HG02852 (cell line): ENCODE results near the gene CADM4.
A peak's percentile ranks its signal among the peaks of the same experiment; 100 is the strongest.
"Not testable (repeated sequence)": the region's sequence is repeated elsewhere in the genome, so short reads cannot be mapped to it uniquely, and the experiment has no call there.

Experiments
- ATAC-seq: cut with Tn5 transposase; IDR thresholded peaks from one replicate; pipeline ENCODE4 v1.9.1; 2021; ENCODE audit warnings: mild to moderate bottlenecking, moderate library complexity; ENCODE audit not compliant: unreplicated experiment

The CADM4 gene

GRCh38 chr19:43610493-43610892, 29.2 kb downstream of the CADM4 start:
- no peak for ATAC-seq

GRCh38 chr19:43609872-43610271, 29.8 kb downstream of the CADM4 start:
- no peak for ATAC-seq

- no peak for ATAC-seq
Observed at GRCh38 chr19:43607238-43608205, 32.1 kb downstream of the CADM4 start.

GRCh38 chr19:43606569-43607229, 33.0 kb downstream of the CADM4 start:
- no peak for ATAC-seq

- ATAC-seq = no peak
Observed at GRCh38 chr19:43605875-43606568, 33.6 kb downstream of the CADM4 start.

- ATAC-seq = not testable (repeated sequence)
Observed at GRCh38 chr19:43600326-43600725, 39.3 kb downstream of the CADM4 start.

- ATAC-seq = no peak
Observed at GRCh38 chr19:43599635-43600295, 39.9 kb downstream of the CADM4 start.

GRCh38 chr19:43598445-43599240, 41.0 kb downstream of the CADM4 start:
- ATAC-seq = no peak

- no peak for ATAC-seq
Observed at GRCh38 chr19:43597876-43598275, 41.8 kb downstream of the CADM4 start.

- no peak for ATAC-seq
Observed at GRCh38 chr19:43596842-43597461, 42.7 kb downstream of the CADM4 start.

- ATAC-seq = peak; percentile 79
Observed at GRCh38 chr19:43595999-43596841, 43.4 kb downstream of the CADM4 start, which contains the start of the genes IRGQ and ZNF576. TSS of gene IRGQ (minus strand) at chr19:43596134. CDS start at chr19:43595338, 796 bp downstream. TSS of gene ZNF576 (plus strand) at chr19:43596595. CDS start at chr19:43597109, 514 bp downstream.

GRCh38 chr19:43595605-43595998, 44.0 kb downstream of the CADM4 start:
- ATAC-seq = peak; percentile 8

- no peak for ATAC-seq
Observed at GRCh38 chr19:43594710-43595604, 44.7 kb downstream of the CADM4 start.

GRCh38 chr19:43594081-43594697, 45.5 kb downstream of the CADM4 start:
- ATAC-seq = no peak

GRCh38 chr19:43592800-43593350, 46.8 kb downstream of the CADM4 start:
- no peak for ATAC-seq

GRCh38 chr19:43591904-43592772, 47.5 kb downstream of the CADM4 start:
- no peak for ATAC-seq
